T-helper 17 cell (primary cell): ENCODE data around the gene COL21A1. TPM values are rescaled to one million over a fixed set of nuclear protein-coding genes. Genes with fewer than 3 reads are reported as not detected.

Source experiments
- ATAC-seq: fragments of 150-1000 bp; cut with Tn5 transposase; 2 replicates; pipeline ENCODE4 v1.10.0; 2021; ENCODE audit warnings: mild to moderate bottlenecking, moderate library complexity
- DNase-seq, 3 donors: peaks; one replicate each; pipeline versions ENCODE4 v3.0.0 to v3.0.0-alpha.2; 2020 to 2021
- H3K9me3 ChIP-seq: one replicate; pipeline ENCODE4 v1.7.0; 2013; ENCODE audit warnings: low read length, mild to moderate bottlenecking; ENCODE audit not compliant: control insufficient read depth, poor library complexity, severe bottlenecking
- H3K27ac Mint-ChIP-seq: one replicate; pipeline ENCODE4 v1.8.0; 2022; ENCODE audit warnings: mild to moderate bottlenecking, moderate library complexity, mixed read lengths
- H3K27me3 Mint-ChIP-seq: one replicate; pipeline ENCODE4 v1.8.0; 2022; ENCODE audit warnings: mixed read lengths
- H3K36me3 Mint-ChIP-seq: one replicate; pipeline ENCODE4 v1.8.0; 2022; ENCODE audit warnings: low read depth, mixed read lengths
- H3K4me1 Mint-ChIP-seq: one replicate; pipeline ENCODE4 v1.8.0; 2022; ENCODE audit warnings: mild to moderate bottlenecking, mixed read lengths
- H3K4me3 Mint-ChIP-seq: one replicate; pipeline ENCODE4 v1.8.0; 2022; ENCODE audit warnings: mild to moderate bottlenecking, moderate library complexity, mixed read lengths
- total RNA-seq, 4 donors: library from RNA in 2 of 4; stranded (reverse) in 2 of 4; gene quantifications; one replicate each; pipeline ENCODE4 v1.2.3 and lab custom pipeline; 2022 to 2026

COL21A1 gene
- total RNA-seq, 2 donors from 2014 or later, result not detected

GRCh38 chr6:56101141-56101553 is 146.2 kb downstream of the COL21A1 start:
- no peak overlapping the region for H3K27ac Mint-ChIP-seq
- no peak for ATAC-seq

GRCh38 chr6:56096946-56097621 is 150.3 kb downstream of the COL21A1 start:
- Mint-ChIP-seq H3K4me1 (no peaks in the 10 kb centered on the region), H3K27me3 (no peaks in the 10 kb centered on the region)
- no peak for ATAC-seq

More at GRCh38 chr6:56101141-56101553, 146.2 kb downstream of the COL21A1 start:
- no peaks in the 10 kb centered on the region for H3K27me3 Mint-ChIP-seq
- H3K36me3 Mint-ChIP-seq, result no peaks in the 10 kb centered on the region
- no peaks in the 10 kb centered on the region for H3K9me3 ChIP-seq
- no peaks in the 10 kb centered on the region for H3K4me1 Mint-ChIP-seq
- H3K4me3 Mint-ChIP-seq, result no peak overlapping the region
- no peak for DNase-seq

GRCh38 chr6:56096541-56096940 is 150.8 kb downstream of the COL21A1 start:
- no peak overlapping the region for H3K4me3 Mint-ChIP-seq

More at GRCh38 chr6:56096946-56097621, 150.3 kb downstream of the COL21A1 start:
- H3K27ac Mint-ChIP-seq, result no peak overlapping the region
- H3K9me3 ChIP-seq, result no peaks in the 10 kb centered on the region
- H3K4me3 Mint-ChIP-seq, result no peak overlapping the region
- H3K36me3 Mint-ChIP-seq, result no peaks in the 10 kb centered on the region
- no peak for DNase-seq

DNA sequence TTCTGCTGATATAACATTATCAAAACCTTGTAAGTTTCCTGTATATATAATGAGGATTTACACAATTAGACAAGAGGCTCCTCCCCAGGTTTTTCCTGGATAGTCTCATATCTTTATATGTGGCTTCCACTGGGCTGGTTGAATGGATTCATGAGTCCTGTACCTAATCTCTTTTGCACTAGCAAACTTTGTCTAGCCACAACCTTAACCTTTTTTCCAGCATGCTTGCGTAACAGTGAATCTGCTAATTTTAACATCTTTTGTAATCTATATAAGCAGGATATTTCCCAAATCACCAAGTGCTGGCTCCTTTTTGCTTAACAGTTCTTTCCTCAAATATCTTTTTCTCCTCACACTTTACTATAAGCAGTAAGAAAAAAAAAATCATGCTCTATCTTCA is 153.6 kb downstream of the COL21A1 start:
- DNase-seq (no peak), ATAC-seq (no peak)
- no peak overlapping the region for H3K27ac Mint-ChIP-seq

More at GRCh38 chr6:56096541-56096940, 150.8 kb downstream of the COL21A1 start:
- H3K4me1 Mint-ChIP-seq, result no peaks in the 10 kb centered on the region
- no peaks in the 10 kb centered on the region for H3K9me3 ChIP-seq
- no peaks in the 10 kb centered on the region for H3K27me3 Mint-ChIP-seq
- no peaks in the 10 kb centered on the region for H3K36me3 Mint-ChIP-seq
- no peak for ATAC-seq
- no peak overlapping the region for H3K27ac Mint-ChIP-seq
- DNase-seq, result no peak

DNA sequence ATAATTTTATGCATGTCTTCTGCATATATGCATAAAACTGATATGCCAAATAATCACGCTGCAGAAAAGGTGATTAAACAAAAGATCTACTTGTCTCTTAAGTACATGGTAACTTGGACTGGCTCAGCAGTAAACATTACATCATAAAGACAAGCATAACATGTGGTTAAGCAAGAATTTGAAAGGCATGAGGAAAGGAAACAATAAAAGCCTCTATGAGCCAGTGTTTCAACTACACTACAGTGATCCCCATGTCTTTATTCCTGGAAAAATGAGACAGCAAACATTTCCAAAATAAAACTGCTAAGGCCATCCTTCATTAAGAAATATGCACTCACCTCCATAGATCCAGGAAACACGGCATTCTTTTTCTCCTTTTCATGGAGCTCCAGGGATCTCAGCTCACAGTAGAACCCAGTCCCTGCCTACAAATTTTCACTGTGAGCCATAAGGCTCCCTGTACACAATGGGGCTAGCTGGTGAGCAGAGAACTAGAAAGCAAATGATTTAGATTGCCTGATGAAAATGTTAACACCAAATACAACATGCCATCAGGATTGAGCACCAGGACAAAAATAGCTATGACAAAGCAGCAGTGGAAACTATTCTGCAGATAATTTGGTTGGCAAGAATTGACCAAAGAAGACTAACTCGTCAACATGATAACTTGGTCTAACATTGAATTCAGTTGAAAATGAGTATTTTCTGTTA is 156.1 kb downstream of the COL21A1 start:
- no peak for ATAC-seq
- Mint-ChIP-seq H3K4me3 (no peak overlapping the region), H3K4me1 (no peaks in the 10 kb centered on the region), H3K27ac (no peak overlapping the region), H3K27me3 (no peaks in the 10 kb centered on the region), H3K36me3 (no peaks in the 10 kb centered on the region)
- no peaks in the 10 kb centered on the region for H3K9me3 ChIP-seq
- DNase-seq, result no peak

More for the DNA sequence above, 153.6 kb downstream of the COL21A1 start:
- H3K27me3 Mint-ChIP-seq, result no peaks in the 10 kb centered on the region
- no peaks in the 10 kb centered on the region for H3K36me3 Mint-ChIP-seq
- H3K4me3 Mint-ChIP-seq, result no peak overlapping the region
- H3K4me1 Mint-ChIP-seq, result no peaks in the 10 kb centered on the region
- H3K9me3 ChIP-seq, result no peaks in the 10 kb centered on the region

DNA sequence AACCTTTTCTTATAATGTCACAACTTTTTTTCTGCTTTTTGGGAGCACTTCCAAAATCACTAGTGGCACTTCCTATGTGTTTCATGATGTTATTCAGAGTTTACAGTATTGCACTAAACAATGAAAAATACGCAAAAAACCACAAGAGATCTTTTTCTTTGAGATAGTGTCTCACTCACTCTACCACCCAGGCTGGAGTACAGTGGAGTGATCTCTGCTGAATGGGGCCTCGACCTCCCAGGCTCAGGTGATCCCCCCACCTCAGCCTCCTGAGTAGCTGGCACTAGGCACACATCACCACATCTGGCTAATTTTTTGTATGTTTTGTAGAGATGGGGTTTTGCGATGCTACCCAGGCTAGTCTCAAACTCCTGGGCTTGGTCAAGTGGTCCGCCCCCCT is 158.7 kb downstream of the COL21A1 start:
- H3K27ac Mint-ChIP-seq, result no peak overlapping the region
- H3K27me3 Mint-ChIP-seq, result no peaks in the 10 kb centered on the region
- no peaks in the 10 kb centered on the region for H3K9me3 ChIP-seq
- H3K36me3 Mint-ChIP-seq, result no peaks in the 10 kb centered on the region
- H3K4me3 Mint-ChIP-seq, result no peak overlapping the region
- DNase-seq, result no peak
- H3K4me1 Mint-ChIP-seq, result no peaks in the 10 kb centered on the region
- no peak for ATAC-seq

DNA sequence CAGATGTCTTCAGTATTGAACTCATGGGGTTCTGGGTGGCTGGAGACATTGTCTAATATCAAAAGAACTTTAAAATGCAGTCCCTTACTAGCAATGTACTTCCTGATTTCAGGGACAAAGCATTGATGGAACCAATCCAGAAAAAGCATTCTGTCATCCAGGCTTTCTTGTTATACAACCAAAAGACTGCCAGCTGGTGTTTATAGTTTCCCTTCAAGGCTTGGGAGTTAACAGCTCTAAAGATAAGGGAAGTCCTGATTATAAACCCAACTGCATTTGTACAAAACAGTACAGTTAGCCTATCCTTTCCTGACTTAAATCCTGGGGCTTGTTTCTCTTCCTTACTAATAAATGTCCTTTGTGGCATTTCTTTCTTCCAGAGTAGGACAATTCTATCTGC is 160.0 kb downstream of the COL21A1 start:
- no peak for ATAC-seq
- H3K36me3 Mint-ChIP-seq, result no peaks in the 10 kb centered on the region
- no peaks in the 10 kb centered on the region for H3K4me1 Mint-ChIP-seq
- DNase-seq, result no peak
- no peak overlapping the region for H3K4me3 Mint-ChIP-seq
- H3K27me3 Mint-ChIP-seq, result no peaks in the 10 kb centered on the region
- H3K27ac Mint-ChIP-seq, result no peak overlapping the region
- no peaks in the 10 kb centered on the region for H3K9me3 ChIP-seq

- Mint-ChIP-seq H3K27ac (no peak overlapping the region), H3K36me3 (no peaks in the 10 kb centered on the region), H3K27me3 (no peaks in the 10 kb centered on the region), H3K4me3 (no peak overlapping the region), H3K4me1 (no peaks in the 10 kb centered on the region)
- ATAC-seq (no peak), DNase-seq (no peak)
- H3K9me3 ChIP-seq, result no peaks in the 10 kb centered on the region
Observed at GRCh38 chr6:56079751-56080540, 167.4 kb downstream of the COL21A1 start.

DNA sequence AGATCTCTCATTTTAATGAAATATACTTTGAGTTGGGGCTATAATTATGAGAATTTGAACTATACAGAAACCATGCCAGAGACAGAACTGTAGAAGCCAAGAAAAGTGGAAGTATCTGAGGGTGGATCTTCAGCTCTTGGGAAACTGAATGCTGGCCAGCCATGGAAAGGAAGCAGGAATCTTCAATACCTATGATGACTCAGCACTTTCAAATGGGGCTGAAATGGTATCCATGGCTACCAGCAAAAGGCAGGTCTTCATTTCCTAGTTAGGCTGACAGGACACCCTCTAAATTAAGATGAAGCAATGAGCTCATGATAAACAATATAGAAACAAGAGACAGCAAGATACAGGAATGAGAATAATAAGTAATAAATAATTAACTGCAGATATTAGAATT is 171.3 kb downstream of the COL21A1 start:
- DNase-seq, result no peak
- no peak overlapping the region for H3K27ac Mint-ChIP-seq
- H3K27me3 Mint-ChIP-seq, result no peaks in the 10 kb centered on the region
- ATAC-seq, result no peak
- H3K36me3 Mint-ChIP-seq, result no peaks in the 10 kb centered on the region
- no peaks in the 10 kb centered on the region for H3K9me3 ChIP-seq
- H3K4me1 Mint-ChIP-seq, result no peaks in the 10 kb centered on the region
- H3K4me3 Mint-ChIP-seq, result no peak overlapping the region

GRCh38 chr6:56073761-56074160 is 173.6 kb downstream of the COL21A1 start:
- ATAC-seq, result no peak
- no peaks in the 10 kb centered on the region for H3K36me3 Mint-ChIP-seq
- H3K4me3 Mint-ChIP-seq, result no peak overlapping the region
- H3K27ac Mint-ChIP-seq, result no peak overlapping the region
- DNase-seq, result no peak
- H3K9me3 ChIP-seq, result no peaks in the 10 kb centered on the region
- H3K27me3 Mint-ChIP-seq, result no peaks in the 10 kb centered on the region
- no peaks in the 10 kb centered on the region for H3K4me1 Mint-ChIP-seq

GRCh38 chr6:56073315-56073714 is 174.1 kb downstream of the COL21A1 start:
- no peaks in the 10 kb centered on the region for H3K4me1 Mint-ChIP-seq
- H3K27me3 Mint-ChIP-seq, result no peaks in the 10 kb centered on the region
- no peak overlapping the region for H3K27ac Mint-ChIP-seq
- no peak overlapping the region for H3K4me3 Mint-ChIP-seq
- H3K36me3 Mint-ChIP-seq, result no peaks in the 10 kb centered on the region
- no peak for ATAC-seq
- H3K9me3 ChIP-seq, result no peaks in the 10 kb centered on the region
- DNase-seq, result no peak

- DNase-seq (no peak), ATAC-seq (no peak)
Observed at GRCh38 chr6:56072856-56073255, 174.5 kb downstream of the COL21A1 start.

GRCh38 chr6:56065408-56065807 is 182.0 kb downstream of the COL21A1 start:
- H3K4me3 Mint-ChIP-seq, result no peak overlapping the region
- no peaks in the 10 kb centered on the region for H3K27me3 Mint-ChIP-seq
- H3K36me3 Mint-ChIP-seq, result no peaks in the 10 kb centered on the region
- no peaks in the 10 kb centered on the region for H3K4me1 Mint-ChIP-seq
- ATAC-seq (no peak), DNase-seq (no peak)
- H3K9me3 ChIP-seq, result no peaks in the 10 kb centered on the region
- no peak overlapping the region for H3K27ac Mint-ChIP-seq

More at GRCh38 chr6:56072856-56073255, 174.5 kb downstream of the COL21A1 start:
- no peaks in the 10 kb centered on the region for H3K4me1 Mint-ChIP-seq
- no peak overlapping the region for H3K27ac Mint-ChIP-seq
- H3K36me3 Mint-ChIP-seq, result no peaks in the 10 kb centered on the region
- no peaks in the 10 kb centered on the region for H3K27me3 Mint-ChIP-seq
- no peaks in the 10 kb centered on the region for H3K9me3 ChIP-seq
- H3K4me3 Mint-ChIP-seq, result no peak overlapping the region
